H1 (cell line): ENCODE data around the gene MEI1. TPM values are rescaled to one million over a fixed set of nuclear protein-coding genes. Genes with fewer than 3 reads are reported as not detected.

Experiments
- CTCF ChIA-PET: fragments of 300-600 bp; sonication (Branson Sonifier 250); formaldehyde crosslinking; loops from one replicate; lab custom pipeline; 2021; ENCODE audit not compliant: partially characterized antibody; lab: Charles Lee
- POLR2A ChIA-PET: fragments of 300-600 bp; sonication (Branson Sonifier 250); formaldehyde crosslinking; loops from one replicate; lab custom pipeline; 2021; ENCODE audit warnings: inconsistent platforms; ENCODE audit not compliant: partially characterized antibody; lab: Charles Lee
- DNase-seq, 2 experiments: peaks; one replicate each; pipeline versions ENCODE4 v3.0.0 to v3.0.0-alpha.2; 2010 to 2022; ENCODE audit warnings: low spot score in 2 of 2, low read depth in 1 of 2, mixed read lengths in 1 of 2
- FAIRE-seq: peaks from 2 replicates; lab custom pipeline; 2011; peaks lifted over from hg19 to GRCh38; lab: Jason Lieb, UNC
- H2AFZ ChIP-seq: 2 replicates; pipeline ENCODE4 v1.8.1; 2012; ENCODE audit warnings: low read length, inconsistent platforms
- H2AK5ac ChIP-seq: 2 replicates; pipeline ENCODE4 v1.6.1; 2013; ENCODE audit warnings: low read depth, low read length
- H2BK120ac ChIP-seq: replicated peaks from 2 replicates; pipeline ENCODE3; 2013; ENCODE audit warnings: low read depth, low read length, inconsistent platforms
- H2BK12ac ChIP-seq: 2 replicates; pipeline ENCODE4 v1.6.1; 2013; ENCODE audit warnings: low read depth, low read length
- H2BK15ac ChIP-seq: 2 replicates; pipeline ENCODE4 v1.6.1; 2013; ENCODE audit warnings: low read length
- H2BK20ac ChIP-seq: 2 replicates; pipeline ENCODE4 v1.6.1; 2013; ENCODE audit warnings: low read length
- H2BK5ac ChIP-seq: 2 replicates; pipeline ENCODE4 v1.6.1; 2013; ENCODE audit warnings: low read depth, low read length
- H3K14ac ChIP-seq: 2 replicates; pipeline ENCODE4 v1.6.1; 2013; ENCODE audit warnings: inconsistent platforms; ENCODE audit not compliant: insufficient read length
- H3K18ac ChIP-seq: 2 replicates; pipeline ENCODE4 v1.6.1; 2013; ENCODE audit warnings: low read length; ENCODE audit errors: extremely low read depth
- H3K23ac ChIP-seq: 2 replicates; pipeline ENCODE4 v1.6.1; 2013; ENCODE audit warnings: inconsistent platforms; ENCODE audit not compliant: insufficient read length
- H3K23me2 ChIP-seq: 2 replicates; pipeline ENCODE4 v1.6.1; 2013; ENCODE audit warnings: low read depth, low read length
- H3K27ac ChIP-seq: 2 replicates; pipeline ENCODE4 v1.6.1; 2011; ENCODE audit warnings: low read depth, low read length, inconsistent platforms
- H3K27me3 ChIP-seq, 4 experiments: replicated peaks in 1 of 4; 1 replicate in 1 of 4; 2 replicates in 3 of 4; pipeline versions ENCODE4 v1.6.1 to v1.8.1; 2011 to 2013; ENCODE audit warnings: low read length in 3 of 4, mild to moderate bottlenecking in 3 of 4, inconsistent platforms in 2 of 4, mixed read lengths in 2 of 4, moderate library complexity in 1 of 4; ENCODE audit not compliant: control insufficient read depth in 3 of 4, insufficient read depth in 3 of 4; ENCODE audit errors: extremely low read depth in 1 of 4
- H3K36me3 ChIP-seq, 4 experiments: 2 replicates each; pipeline versions ENCODE4 v1.6.1 to v1.8.1; 2011 to 2013; ENCODE audit warnings: mild to moderate bottlenecking in 4 of 4, low read length in 3 of 4, moderate library complexity in 2 of 4, control low read depth in 1 of 4, inconsistent platforms in 1 of 4; ENCODE audit not compliant: insufficient read depth in 4 of 4, control insufficient read depth in 2 of 4
- H3K4ac ChIP-seq: replicated peaks from 2 replicates; pipeline ENCODE3; 2013; ENCODE audit warnings: low read length, low read depth, mixed read lengths, inconsistent platforms; ENCODE audit not compliant: insufficient read length
- H3K4me1 ChIP-seq, 4 experiments: replicated peaks in 1 of 4; 1 replicate in 1 of 4; 2 replicates in 3 of 4; pipeline versions ENCODE4 v1.6.1 to v1.8.1; 2011 to 2013; ENCODE audit warnings: low read length in 3 of 4, inconsistent platforms in 2 of 4, mixed read lengths in 1 of 4; ENCODE audit not compliant: insufficient read depth in 4 of 4, control insufficient read depth in 3 of 4
- H3K4me2 ChIP-seq, 2 experiments: 2 replicates each; pipeline versions ENCODE4 v1.6.1 to v1.8.1; 2011 to 2013; ENCODE audit warnings: low read depth in 2 of 2, low read length in 2 of 2, control low read depth in 1 of 2, inconsistent platforms in 1 of 2, mild to moderate bottlenecking in 1 of 2; ENCODE audit not compliant: insufficient read depth in 1 of 2
- H3K4me3 ChIP-seq, 4 experiments: fragments of 200-600, 300-600 bp in 1 of 4; sonication (generic), shearing (Covaris generic), sonication (Bioruptor Twin) in 1 of 4; 2 replicates each; pipeline versions ENCODE4 v1.5.1 to v1.8.1; 2011 to 2016; ENCODE audit warnings: low read length in 4 of 4, low read depth in 3 of 4, control low read depth in 2 of 4, inconsistent platforms in 2 of 4, mild to moderate bottlenecking in 2 of 4, mixed read lengths in 1 of 4, moderate library complexity in 1 of 4; ENCODE audit not compliant: insufficient read depth in 2 of 4; ENCODE audit errors: extremely low read depth in 1 of 4
- H3K56ac ChIP-seq: replicated peaks from 2 replicates; pipeline ENCODE3; 2013; ENCODE audit warnings: low read depth, mild to moderate bottlenecking, mixed read lengths, low read length, inconsistent platforms; ENCODE audit not compliant: insufficient read length
- H3K79me1 ChIP-seq: 2 replicates; pipeline ENCODE4 v1.6.1; 2013; ENCODE audit warnings: low read depth, low read length, control low read depth
- H3K79me2 ChIP-seq, 2 experiments: 2 replicates each; pipeline versions ENCODE4 v1.6.1 to v1.8.1; 2012 to 2013; ENCODE audit warnings: low read length in 2 of 2, mild to moderate bottlenecking in 2 of 2, inconsistent platforms in 1 of 2; ENCODE audit not compliant: insufficient read depth in 2 of 2, control insufficient read depth in 1 of 2
- H3K9ac ChIP-seq, 4 experiments: replicated peaks in 1 of 4; 1 replicate in 1 of 4; 2 replicates in 3 of 4; pipeline versions ENCODE4 v1.6.1 to v1.8.1; 2011 to 2013; ENCODE audit warnings: low read depth in 3 of 4, low read length in 3 of 4, control low read depth in 2 of 4, mild to moderate bottlenecking in 2 of 4, moderate library complexity in 2 of 4, inconsistent platforms in 1 of 4; ENCODE audit errors: extremely low read depth in 1 of 4
- H3K9me3 ChIP-seq, 2 experiments: 2 replicates each; pipeline versions ENCODE4 v1.6.1 to v1.8.1; 2012 to 2013; ENCODE audit warnings: mild to moderate bottlenecking in 2 of 2, moderate library complexity in 2 of 2, control low read depth in 1 of 2, inconsistent platforms in 1 of 2, low read depth in 1 of 2, low read length in 1 of 2, mixed read lengths in 1 of 2; ENCODE audit not compliant: insufficient read depth in 2 of 2
- H4K20me1 ChIP-seq, 2 experiments: replicated peaks in 1 of 2; 2 replicates each; pipeline versions ENCODE3 to v1.8.1; 2011 to 2013; ENCODE audit warnings: inconsistent platforms in 2 of 2, low read length in 2 of 2, mild to moderate bottlenecking in 1 of 2; ENCODE audit not compliant: insufficient read depth in 2 of 2, control insufficient read depth in 1 of 2
- H4K5ac ChIP-seq: 2 replicates; pipeline ENCODE4 v1.6.1; 2013; ENCODE audit warnings: low read length, low read depth, mixed read lengths, inconsistent platforms; ENCODE audit not compliant: insufficient read length
- H4K8ac ChIP-seq: 2 replicates; pipeline ENCODE4 v1.8.0; 2013; ENCODE audit warnings: mild to moderate bottlenecking, moderate library complexity, low read length, inconsistent platforms; ENCODE audit not compliant: insufficient read depth; ENCODE audit errors: extremely low read depth
- H4K91ac ChIP-seq: replicated peaks from 2 replicates; pipeline ENCODE3; 2013; ENCODE audit warnings: low read length, mixed read lengths, inconsistent platforms; ENCODE audit not compliant: insufficient read length
- ASH2L ChIP-seq: fragments of 200-600, 300-600 bp; sonication (generic); IDR thresholded peaks from one replicate; pipeline ENCODE4 v1.7.1; 2017; ENCODE audit warnings: low read length
- CBX5 ChIP-seq: fragments of 300-800, 300-1000 bp; sonication (generic); IDR thresholded peaks from 2 replicates; pipeline ENCODE4 v1.7.1; 2016; ENCODE audit warnings: antibody characterized with exemption, low read length, low read depth
- EZH2 ChIP-seq: fragments of 200-600 bp; sonication (generic); IDR thresholded peaks from 2 replicates; pipeline ENCODE4 v1.7.1; 2012; ENCODE audit warnings: low read depth, mild to moderate bottlenecking, moderate library complexity, low read length, inconsistent platforms; ENCODE audit not compliant: severe bottlenecking
- HDAC2 ChIP-seq, 2 experiments: fragments of 300-600 bp in 1 of 2; sonication (generic) in 1 of 2; IDR thresholded peaks; 2 replicates each; pipeline ENCODE4 v1.6.1; 2011 to 2012; ENCODE audit warnings: low read depth in 2 of 2, low read length in 2 of 2, mild to moderate bottlenecking in 2 of 2, moderate library complexity in 2 of 2, borderline replicate concordance in 1 of 2, inconsistent platforms in 1 of 2
- JUN ChIP-seq: IDR thresholded peaks from 2 replicates; pipeline ENCODE4 v1.6.1; 2011; ENCODE audit warnings: low read depth, mild to moderate bottlenecking, improper control_type of control experiment, low read length
- SAP30 ChIP-seq: fragments of 300-600 bp; sonication (generic); IDR thresholded peaks from 2 replicates; pipeline ENCODE4 v1.7.1; 2012; ENCODE audit warnings: low read length, moderate library complexity, mild to moderate bottlenecking, inconsistent platforms; ENCODE audit not compliant: insufficient read depth, insufficient replicate concordance
- WGBS, 2 experiments: shearing (Covaris generic) in 1 of 2; methylation state at CpG; one replicate each; pipeline versions ENCODE4 v1.1.6 to v1.1.7; 2013 to 2015; ENCODE audit warnings: low lambda C conversion rate in 2 of 2, mixed read lengths in 2 of 2, inconsistent platforms in 1 of 2, low coverage in 1 of 2, missing lambda C conversion rate in 1 of 2; ENCODE audit not compliant: insufficient replicate concordance in 2 of 2, insufficient coverage in 1 of 2, insufficient read length in 1 of 2; ENCODE audit errors: extremely low coverage in 1 of 2, missing lambda C conversion rate in 1 of 2; 5-methylcytosine and 5-hydroxymethylcytosine counted together
- polyA plus RNA-seq, 7 experiments: library from polyadenylated mRNA; depleted of rRNA in 3 of 7; stranded (reverse) in 5 of 7; unstranded in 2 of 7; fragments of >200 nt in 5 of 7; fragments of 200-250 nt in 2 of 7; gene quantifications; 1 replicate in 5 of 7; 2 replicates in 1 of 7; 4 replicates in 1 of 7; pipeline versions ENCODE4 v1.2.1 to v1.2.3, GENCODE V29; 2011 to 2013; ENCODE audit warnings: missing spikeins in 2 of 7, mixed read lengths in 2 of 7
- total RNA-seq: library from RNA; stranded (reverse); fragmentation: NEBNext Ultra II Directional; extraction: Animal tissue kit (Norgen Biotek cat#: 25700); gene quantifications from 2 replicates; pipeline ENCODE4 v1.2.1, GENCODE V29; 2021

The MEI1 gene
- total and polyA plus RNA-seq, 2 of the 8 experiments (the other 6 are each of a cell fraction or from before 2014, with no cell fraction given) = 0.27 to 0.54 TPM

- Histone ChIP-seq H3K27ac (no peak overlapping the region), H3K4me1 (no peaks in the 10 kb centered on the region), H3K23ac (no peak overlapping the region), H3K79me1 (no peaks in the 10 kb centered on the region; the same call in 1 of the 2 replicates), H3K9ac (no peak overlapping the region), H4K20me1 (peaks cover 2 to 5% of the 10 kb centered on the region in 2 experiments), H2AFZ (no peak overlapping the region), H3K36me3 (peaks cover 50 to 88% (median 76%) of the 10 kb centered on the region in 4 experiments), H3K23me2 (no peaks in the 10 kb centered on the region), H4K91ac (no peak overlapping the region), H4K8ac (no peak overlapping the region), H2BK15ac (no peak overlapping the region), H3K4me2 (no peak overlapping the region), H4K5ac (no peak overlapping the region), H3K4ac (no peak overlapping the region), H2BK12ac (no peak overlapping the region), H3K56ac (no peak overlapping the region), H3K9me3 (no peaks in the 10 kb centered on the region), H3K79me2 (no peaks in the 10 kb centered on the region), H3K27me3 (no peaks in the 10 kb centered on the region), H3K18ac (no peak overlapping the region), H2BK120ac (no peak overlapping the region), H2BK20ac (no peak overlapping the region), H2AK5ac (no peak overlapping the region), H3K4me3 (no peak overlapping the region), H2BK5ac (no peak overlapping the region), H3K14ac (no peak overlapping the region)
- no peak for TF ChIP-seq JUN
- TF ChIP-seq EZH2 = no peak
- no peak for TF ChIP-seq CBX5
- no peak for TF ChIP-seq SAP30
- TF ChIP-seq ASH2L = no peak
- no peak for TF ChIP-seq HDAC2 (IDR thresholded peaks at IDR 0.05; ENCODE audit: borderline replicate concordance in 1 of 2, low read depth in 2 of 2, low read length in 2 of 2)
- no peak for FAIRE-seq
- no peak for DNase-seq
- ChIA-PET CTCF (interaction anchor here (1.7 to 2.1 kb wide), 3 partner anchors 8 to 15 kb away, joined by 4 to 7 read pairs (median 6); no protein-coding TSS in a partner anchor), POLR2A (interaction anchor here (0.7 to 16.5 kb wide), 6 partner anchors 9 to 41 kb away, joined by 3 to 129 read pairs (median 5); no protein-coding TSS in a partner anchor)
- WGBS, 2 experiments = 97% methylated on average over 17 of the region's 17 CpGs; no CpG with 5 or more reads in 1 of the 2 experiments
These were observed 40.4 kb upstream of the MEI1 start for GRCh38 chr22:41658869-41659268.
